ENCODE data around the gene PLEKHH1.

DNA sequence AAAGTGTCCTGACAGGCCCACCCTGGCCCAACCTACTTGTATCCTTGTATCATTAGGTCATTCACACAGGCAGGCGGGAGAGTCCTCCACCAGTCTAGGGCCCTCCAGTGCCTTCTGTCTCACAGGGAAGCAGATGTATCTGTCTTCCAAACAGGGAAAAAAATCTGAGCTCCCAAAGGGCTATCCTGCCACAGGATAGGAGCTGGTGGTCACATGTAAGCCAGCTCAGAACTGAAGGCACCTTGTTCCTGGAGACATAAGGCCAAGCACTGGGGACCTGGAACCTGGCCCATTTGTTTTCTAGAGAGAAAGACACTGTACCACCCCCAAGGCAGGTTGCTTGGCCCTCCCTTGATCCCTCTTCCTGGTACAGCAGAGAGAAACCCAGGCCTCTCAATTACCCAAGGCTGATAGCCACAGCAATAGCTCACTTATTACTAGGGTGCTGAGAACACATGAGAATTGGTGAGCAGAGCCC is 19.4 kb upstream of the PLEKHH1 start:
- TF ChIP-seq POLR2AphosphoS5 (IDR thresholded peaks at IDR 0.05) (no peak), POLR2A (IDR thresholded peaks at IDR 0.05) (no peak)
